Fibroblast of lung (primary cell): ENCODE results near the gene ASB15. TPM values are rescaled to one million over a fixed set of nuclear protein-coding genes. Genes with fewer than 3 reads are reported as not detected.

Source experiments
- DNase-seq, 2 donors: peaks; one replicate each; pipeline versions ENCODE4 v3.0.0 to v3.0.0-alpha.2; 2010; ENCODE audit warnings: low read depth in 2 of 2
- H2AFZ ChIP-seq: 2 replicates; pipeline ENCODE4 v1.5.1; 2012; ENCODE audit warnings: low read length, control low read depth, inconsistent platforms
- H3K27ac ChIP-seq: 2 replicates; pipeline ENCODE4 v1.5.1; 2011; ENCODE audit warnings: low read length, control low read depth; ENCODE audit not compliant: insufficient read depth
- H3K27me3 ChIP-seq: 2 replicates; pipeline ENCODE4 v1.5.1; 2011; ENCODE audit warnings: mild to moderate bottlenecking, low read length; ENCODE audit not compliant: control insufficient read depth, insufficient read depth
- H3K36me3 ChIP-seq: 2 replicates; pipeline ENCODE4 v1.5.1; 2011; ENCODE audit warnings: low read length; ENCODE audit not compliant: control insufficient read depth, insufficient read depth
- H3K4me1 ChIP-seq: 2 replicates; pipeline ENCODE4 v1.5.1; 2011; ENCODE audit warnings: low read length; ENCODE audit not compliant: control insufficient read depth, insufficient read depth; ENCODE audit errors: extremely low read depth
- H3K4me2 ChIP-seq: 2 replicates; pipeline ENCODE4 v1.5.1; 2011; ENCODE audit warnings: low read length, control low read depth; ENCODE audit not compliant: insufficient read depth; ENCODE audit errors: extremely low read depth
- H3K4me3 ChIP-seq, 4 experiments: fragments of 200-600 bp in 1 of 4; sonication (generic) in 1 of 4; replicated peaks in 1 of 4; 2 replicates each; pipeline ENCODE4 v1.5.1; 2011 to 2016; ENCODE audit warnings: low read length in 4 of 4, low read depth in 3 of 4, mild to moderate bottlenecking in 3 of 4, control low read depth in 2 of 4, inconsistent platforms in 1 of 4, mixed read lengths in 1 of 4; ENCODE audit not compliant: insufficient read depth in 1 of 4; ENCODE audit errors: control extremely low read depth in 1 of 4
- H3K79me2 ChIP-seq: 2 replicates; pipeline ENCODE4 v1.5.1; 2012; ENCODE audit warnings: mild to moderate bottlenecking, low read length, inconsistent platforms; ENCODE audit not compliant: control insufficient read depth, insufficient read depth
- H3K9ac ChIP-seq: 2 replicates; pipeline ENCODE4 v1.5.1; 2011; ENCODE audit warnings: mild to moderate bottlenecking, low read length, control low read depth; ENCODE audit not compliant: insufficient read depth
- H3K9me3 ChIP-seq: 2 replicates; pipeline ENCODE4 v1.5.1; 2012; ENCODE audit warnings: low read depth, low read length; ENCODE audit not compliant: control insufficient read depth, insufficient read depth
- H4K20me1 ChIP-seq: 2 replicates; pipeline ENCODE4 v1.5.1; 2011; ENCODE audit warnings: low read length; ENCODE audit not compliant: control insufficient read depth, insufficient read depth; ENCODE audit errors: extremely low read depth
- CTCF ChIP-seq, 2 donors: IDR thresholded peaks in 1 of 2; conservative IDR thresholded peaks in 1 of 2; 1 replicate in 1 of 2; 2 replicates in 1 of 2; pipeline ENCODE4 v1.5.1; 2011 to 2012; ENCODE audit warnings: low read length in 2 of 2, control low read depth in 1 of 2, inconsistent platforms in 1 of 2, low read depth in 1 of 2, mild to moderate bottlenecking in 1 of 2
- EZH2 ChIP-seq: IDR thresholded peaks from 2 replicates; pipeline ENCODE4 v1.5.1; 2012; ENCODE audit warnings: low read length, control low read depth, mild to moderate bottlenecking; ENCODE audit errors: missing control alignments
- polyA plus RNA-seq, 2 donors: library from polyadenylated mRNA; depleted of rRNA in 1 of 2; stranded (reverse) in 1 of 2; unstranded in 1 of 2; fragments of >200 nt; gene quantifications; 2 replicates each; pipeline ENCODE4 v1.2.1, GENCODE V29; 2011 to 2012; ENCODE audit warnings: missing spikeins in 1 of 2
- total RNA-seq: library from RNA; depleted of rRNA; stranded (reverse); fragments of >200 nt; gene quantifications from 2 replicates; pipeline ENCODE4 v1.2.1, GENCODE V29; 2014

ASB15 gene
- total and polyA plus RNA-seq, 2 donors (not counting 1 experiment from before 2014, with no cell fraction given) = not detected

GRCh38 chr7:123661765-123662164, 60.1 kb downstream of the ASB15 start:
- no peaks in the 10 kb centered on the region for H3K36me3 ChIP-seq
- DNase-seq = no peak
- no peaks in the 10 kb centered on the region for H3K27me3 ChIP-seq
- H2AFZ ChIP-seq = no peak overlapping the region
- H3K4me2 ChIP-seq = no peak overlapping the region
- H4K20me1 ChIP-seq = no peaks in the 10 kb centered on the region
- H3K9me3 ChIP-seq = no peaks in the 10 kb centered on the region
- no peaks in the 10 kb centered on the region for H3K4me1 ChIP-seq
- H3K9ac ChIP-seq = no peak overlapping the region
- no peak overlapping the region for H3K4me3 ChIP-seq
- H3K79me2 ChIP-seq = no peaks in the 10 kb centered on the region
- TF ChIP-seq EZH2 = no peak
- no peak for TF ChIP-seq CTCF (conservative IDR thresholded peaks at IDR 0.05 in 1 of 2, IDR thresholded peaks at IDR 0.05 in 1 of 2; ENCODE audit: low read depth in 1 of 2, low read length in 2 of 2)
- no peak overlapping the region for H3K27ac ChIP-seq

- H3K4me3 ChIP-seq = no peak overlapping the region
- H3K4me2 ChIP-seq = no peak overlapping the region
- TF ChIP-seq CTCF (conservative IDR thresholded peaks at IDR 0.05 in 1 of 2, IDR thresholded peaks at IDR 0.05 in 1 of 2; ENCODE audit: low read depth in 1 of 2, low read length in 2 of 2) (no peak), EZH2 (no peak)
- H3K9me3 ChIP-seq = no peaks in the 10 kb centered on the region
- H4K20me1 ChIP-seq = no peaks in the 10 kb centered on the region
- DNase-seq = no peak
- H3K27ac ChIP-seq = no peak overlapping the region
- H3K9ac ChIP-seq = no peak overlapping the region
- no peaks in the 10 kb centered on the region for H3K4me1 ChIP-seq
- H3K27me3 ChIP-seq = no peaks in the 10 kb centered on the region
- no peaks in the 10 kb centered on the region for H3K79me2 ChIP-seq
- H2AFZ ChIP-seq = no peak overlapping the region
- H3K36me3 ChIP-seq = no peaks in the 10 kb centered on the region
These were observed 60.7 kb downstream of the ASB15 start for GRCh38 chr7:123662293-123662692.

GRCh38 chr7:123662755-123663154, 61.1 kb downstream of the ASB15 start:
- Histone ChIP-seq H4K20me1 (no peaks in the 10 kb centered on the region), H3K27ac (no peak overlapping the region), H2AFZ (no peak overlapping the region), H3K36me3 (no peaks in the 10 kb centered on the region), H3K4me1 (no peaks in the 10 kb centered on the region), H3K4me3 (no peak overlapping the region), H3K9me3 (no peaks in the 10 kb centered on the region), H3K79me2 (no peaks in the 10 kb centered on the region), H3K27me3 (no peaks in the 10 kb centered on the region), H3K9ac (no peak overlapping the region), H3K4me2 (no peak overlapping the region)
- DNase-seq = no peak
- TF ChIP-seq CTCF (conservative IDR thresholded peaks at IDR 0.05 in 1 of 2, IDR thresholded peaks at IDR 0.05 in 1 of 2; ENCODE audit: low read depth in 1 of 2, low read length in 2 of 2) = no peak
